Ascending aorta (tissue), 2 donors: ENCODE results near the gene PTPRG. TPM values are rescaled to one million over a fixed set of nuclear protein-coding genes. Genes with fewer than 3 reads are reported as not detected.

Experiments
- DNase-seq, 2 donors: peaks; one replicate each; pipeline ENCODE4 v3.0.0-alpha.2; 2019; ENCODE audit warnings: low spot score in 2 of 2
- H3K27ac ChIP-seq, 2 donors: fragments of 200-600 bp; sonication (generic); one replicate each; pipeline ENCODE4 v1.5.1; 2016 to 2017; ENCODE audit warnings: mild to moderate bottlenecking in 1 of 2
- H3K27me3 ChIP-seq: fragments of 200-600 bp; sonication (generic); one replicate; pipeline ENCODE4 v1.5.1; 2017
- H3K36me3 ChIP-seq, 2 donors: fragments of 200-600 bp; sonication (generic); one replicate each; pipeline ENCODE4 v1.5.1; 2016
- H3K4me1 ChIP-seq, 2 donors: fragments of 200-600 bp; sonication (generic); one replicate each; pipeline ENCODE4 v1.5.1; 2016 to 2017; ENCODE audit warnings: mild to moderate bottlenecking in 1 of 2
- H3K4me3 ChIP-seq, 2 donors: fragments of 200-600 bp; sonication (generic); one replicate each; pipeline ENCODE4 v1.5.1; 2016 to 2017; ENCODE audit warnings: mild to moderate bottlenecking in 1 of 2
- H3K9me3 ChIP-seq, 2 donors: fragments of 200-600 bp; sonication (generic); one replicate each; pipeline ENCODE4 v1.5.1; 2016
- intact Hi-C: fragments of 100-400 bp; cut with DNase I; formaldehyde crosslinking; loops from one replicate; pipeline ENCODE4 v1.15.1; 2023
- total RNA-seq: library from RNA; depleted of rRNA; stranded (reverse); fragments of >200 nt; gene quantifications from one replicate; pipeline ENCODE4 v1.1.0, GENCODE V29; 2016
- TF ChIP-seq, protein P1 (sequence below), 3 experiments: fragments of 200-600 bp in 2 of 3; fragments of 450-650 bp in 1 of 3; sonication (generic) in 2 of 3; IDR thresholded peaks; one replicate each; pipeline ENCODE4 v1.5.1; 2016 to 2019; ENCODE audit warnings: antibody characterized with exemption in 3 of 3, mild to moderate bottlenecking in 1 of 3, moderate library complexity in 1 of 3

PTPRG gene
- total RNA-seq, 1 donor from 2014 or later = 129 TPM

DNA sequence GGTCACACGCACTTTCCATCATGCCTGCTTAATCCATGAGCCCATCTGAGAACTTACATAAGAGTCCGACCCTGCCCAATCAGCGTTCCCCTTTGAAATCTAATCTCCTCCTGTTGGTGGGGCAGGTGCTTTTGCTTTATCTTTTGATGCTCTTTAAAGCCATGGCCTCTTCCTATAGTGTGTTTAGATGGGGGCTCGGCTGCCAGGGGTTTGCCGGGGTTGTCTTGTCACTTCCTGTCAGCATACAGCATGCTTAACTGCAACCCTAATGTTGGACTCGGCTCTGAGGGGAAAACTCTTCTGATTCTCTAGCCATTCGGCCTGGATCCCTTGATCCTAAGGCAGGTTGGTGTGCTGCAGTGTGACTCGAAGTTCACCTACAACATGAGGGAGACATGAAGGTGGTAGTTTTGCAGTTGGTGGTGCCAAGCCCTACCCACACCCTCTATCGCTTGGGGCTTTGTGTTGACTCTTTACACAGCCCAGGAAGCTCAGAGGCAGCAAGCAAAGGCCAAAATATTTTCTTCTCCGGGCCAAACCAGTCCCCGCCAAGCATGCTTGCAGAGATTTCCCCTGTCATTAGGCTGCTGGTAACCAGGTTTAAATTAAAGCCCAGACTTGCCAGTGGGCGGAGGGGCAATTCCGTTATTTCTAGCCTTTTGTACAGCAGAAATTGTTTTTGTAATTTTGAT, 593.2 kb downstream of the PTPRG start:
- Histone ChIP-seq H3K9me3 (peaks cover 0 to 3% of the 10 kb centered on the region in 2 donors), H3K36me3 (no peaks in the 10 kb centered on the region), H3K27ac (peak overlapping the region; percentile 63 to 69), H3K27me3 (no peaks in the 10 kb centered on the region), H3K4me3 (no peak overlapping the region), H3K4me1 (peaks cover 7 to 57% of the 10 kb centered on the region in 2 donors)
- no peak for DNase-seq
- intact Hi-C loops = no loop called here
- TF ChIP-seq, protein P1, sequence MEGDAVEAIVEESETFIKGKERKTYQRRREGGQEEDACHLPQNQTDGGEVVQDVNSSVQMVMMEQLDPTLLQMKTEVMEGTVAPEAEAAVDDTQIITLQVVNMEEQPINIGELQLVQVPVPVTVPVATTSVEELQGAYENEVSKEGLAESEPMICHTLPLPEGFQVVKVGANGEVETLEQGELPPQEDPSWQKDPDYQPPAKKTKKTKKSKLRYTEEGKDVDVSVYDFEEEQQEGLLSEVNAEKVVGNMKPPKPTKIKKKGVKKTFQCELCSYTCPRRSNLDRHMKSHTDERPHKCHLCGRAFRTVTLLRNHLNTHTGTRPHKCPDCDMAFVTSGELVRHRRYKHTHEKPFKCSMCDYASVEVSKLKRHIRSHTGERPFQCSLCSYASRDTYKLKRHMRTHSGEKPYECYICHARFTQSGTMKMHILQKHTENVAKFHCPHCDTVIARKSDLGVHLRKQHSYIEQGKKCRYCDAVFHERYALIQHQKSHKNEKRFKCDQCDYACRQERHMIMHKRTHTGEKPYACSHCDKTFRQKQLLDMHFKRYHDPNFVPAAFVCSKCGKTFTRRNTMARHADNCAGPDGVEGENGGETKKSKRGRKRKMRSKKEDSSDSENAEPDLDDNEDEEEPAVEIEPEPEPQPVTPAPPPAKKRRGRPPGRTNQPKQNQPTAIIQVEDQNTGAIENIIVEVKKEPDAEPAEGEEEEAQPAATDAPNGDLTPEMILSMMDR (IDR thresholded peaks at IDR 0.05) = no peak

- no peak overlapping the region for H3K4me3 ChIP-seq
- intact Hi-C loops = no loop called here
- no peaks in the 10 kb centered on the region for H3K36me3 ChIP-seq
- TF ChIP-seq, protein P1 (IDR thresholded peaks at IDR 0.05) = no peak
- no peak for DNase-seq
- H3K9me3 ChIP-seq = no peaks in the 10 kb centered on the region
- H3K27ac ChIP-seq = peak overlapping the region; percentile 86 to 90
- H3K27me3 ChIP-seq = no peaks in the 10 kb centered on the region
- peaks cover 14 to 68% of the 10 kb centered on the region in 2 donors for H3K4me1 ChIP-seq
These were observed 597.8 kb downstream of the PTPRG start for GRCh38 chr3:62159056-62159708.

DNA sequence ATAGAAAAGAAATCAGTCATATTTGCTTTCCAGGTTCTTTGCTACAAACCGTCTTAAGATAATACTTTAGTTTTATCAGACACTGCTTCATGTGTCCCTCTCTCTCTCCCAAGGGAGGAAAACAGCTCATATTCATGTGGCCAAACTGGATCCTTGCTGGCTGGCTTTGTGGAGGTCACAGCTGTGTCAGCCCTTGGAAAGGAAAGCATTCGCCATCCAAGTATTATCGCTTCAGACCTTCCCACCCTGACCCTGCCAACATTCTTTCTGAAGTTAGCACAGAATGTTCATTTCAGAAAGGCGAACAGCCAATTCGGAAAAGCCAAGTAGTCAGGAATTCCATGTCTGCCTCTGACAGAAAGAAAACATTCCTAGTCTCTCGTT, 598.3 kb downstream of the PTPRG start:
- no peak overlapping the region for H3K4me3 ChIP-seq
- intact Hi-C loops = loop anchor here (2.0 kb wide), 2 partner anchors 589 to 597 kb away; no protein-coding TSS in a partner anchor

DNA sequence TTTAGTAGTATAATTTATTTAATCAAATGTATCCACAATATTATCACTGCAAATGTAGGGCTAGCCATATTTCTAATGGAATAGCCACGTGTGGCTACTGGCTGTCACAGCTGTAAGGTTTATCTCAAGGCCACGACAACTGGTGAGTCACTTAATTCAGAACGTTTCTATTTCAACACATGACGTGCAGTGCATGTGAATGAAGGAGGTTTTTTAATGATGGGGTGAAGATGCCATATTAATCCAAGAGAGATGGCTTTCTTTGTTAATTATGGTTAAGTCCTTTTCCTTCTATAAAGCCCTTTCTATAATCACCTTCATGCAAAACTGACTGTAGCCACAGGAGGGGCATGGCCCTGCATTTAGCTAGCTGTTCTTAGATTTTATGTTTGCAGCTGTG, 600.0 kb downstream of the PTPRG start:
- no peaks in the 10 kb centered on the region for H3K27me3 ChIP-seq
- H3K4me3 ChIP-seq = no peak overlapping the region
- no peaks in the 10 kb centered on the region for H3K36me3 ChIP-seq
- DNase-seq = no peak
- peak overlapping the region; percentile 86 to 90 for H3K27ac ChIP-seq
- intact Hi-C loops = loop anchor here (2.0 kb wide), 2 partner anchors 591 to 599 kb away; no protein-coding TSS in a partner anchor
- TF ChIP-seq, protein P1 (IDR thresholded peaks at IDR 0.05) = no peak
- H3K4me1 ChIP-seq = peaks cover 14 to 58% of the 10 kb centered on the region in 2 donors
- no peaks in the 10 kb centered on the region for H3K9me3 ChIP-seq

More for the DNA sequence above, 598.3 kb downstream of the PTPRG start:
- Histone ChIP-seq H3K4me1 (peaks cover 14 to 68% of the 10 kb centered on the region in 2 donors), H3K36me3 (no peaks in the 10 kb centered on the region), H3K27ac (peak overlapping the region; percentile 86 to 90), H3K9me3 (no peaks in the 10 kb centered on the region), H3K27me3 (no peaks in the 10 kb centered on the region)
- TF ChIP-seq, protein P1 (IDR thresholded peaks at IDR 0.05) = no peak
- peak in 1 of 2 donors; percentile 93 for DNase-seq

DNA sequence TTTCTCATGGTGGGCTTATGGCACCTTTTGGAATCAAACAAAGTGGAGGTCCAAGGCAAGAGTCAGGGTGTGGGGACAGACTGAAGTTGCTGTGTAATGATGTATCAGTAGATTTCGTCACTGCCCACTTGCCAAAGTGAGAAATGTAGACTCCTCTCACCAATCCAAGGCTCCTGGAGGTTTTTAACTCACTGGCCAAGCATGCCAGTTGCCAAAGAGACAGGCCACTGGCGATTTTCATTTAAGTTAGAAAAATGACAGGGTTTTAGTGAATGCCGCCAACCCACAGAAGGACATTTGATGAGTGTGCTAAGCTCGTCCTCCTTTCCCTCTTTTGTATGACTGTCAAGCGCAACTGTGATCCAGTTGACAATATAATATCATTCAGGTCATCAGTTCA, 602.8 kb downstream of the PTPRG start:
- no peak for DNase-seq
- no peaks in the 10 kb centered on the region for H3K27me3 ChIP-seq
- TF ChIP-seq, protein P1 (IDR thresholded peaks at IDR 0.05) = no peak
- no peak overlapping the region for H3K4me3 ChIP-seq
- H3K4me1 ChIP-seq = peaks cover 7 to 43% of the 10 kb centered on the region in 2 donors
- intact Hi-C loops = no loop called here
- no peaks in the 10 kb centered on the region for H3K36me3 ChIP-seq
- H3K27ac ChIP-seq = peak overlapping the region; percentile 65 to 86
- no peaks in the 10 kb centered on the region for H3K9me3 ChIP-seq
